GM12878 (cell line): ENCODE measurements around the gene TXNRD1. TPM values are rescaled to one million over a fixed set of nuclear protein-coding genes. Genes with fewer than 3 reads are reported as not detected.

Experiments
- ATAC-seq: fragments of 200-7000 bp; cut with Tn5 transposase; 3 replicates; pipeline ENCODE4 v1.9.1; 2020; ENCODE audit warnings: mild to moderate bottlenecking, moderate library complexity
- BruUV-seq: library from RNA; stranded (reverse); fragments of 400-500 nt; replicated peaks from 2 replicates; lab custom pipeline; 2021; lab: Mats Ljungman, UMichigan
- CTCF ChIA-PET: fragments of 300-600 bp; sonication (Branson Sonifier 250); formaldehyde crosslinking; extraction: SDS; loops from one replicate; lab custom pipeline; 2021; ENCODE audit warnings: inconsistent platforms; lab: Yijun Ruan, JAX
- POLR2A ChIA-PET: fragments of 350-600 bp; formaldehyde crosslinking; extraction: SDS; loops from one replicate; lab custom pipeline; 2021; ENCODE audit warnings: inconsistent platforms; lab: Charles Lee
- RAD21 ChIA-PET: fragments of 300-600 bp; sonication (Branson Sonifier 250); formaldehyde crosslinking; loops from one replicate; lab custom pipeline; 2023; ENCODE audit warnings: antibody characterized with exemption; ENCODE audit not compliant: unreplicated experiment; lab: Charles Lee
- SMC1A ChIA-PET: fragments of 300-600 bp; sonication (Branson Sonifier 250); formaldehyde crosslinking; loops from one replicate; lab custom pipeline; 2023; ENCODE audit not compliant: unreplicated experiment, uncharacterized antibody; lab: Charles Lee
- DNase-seq: peaks from one replicate; pipeline ENCODE4 v3.0.0-alpha.2; 2011; ENCODE audit warnings: low read depth, low spot score
- FAIRE-seq: peaks from 3 replicates; lab custom pipeline; 2011; peaks lifted over from hg19 to GRCh38; lab: Jason Lieb, UNC
- H2AFZ ChIP-seq: 2 replicates; pipeline ENCODE4 v1.6.0; 2011; ENCODE audit warnings: low read depth, low read length, control low read depth; ENCODE audit not compliant: control insufficient read depth
- H3K27ac ChIP-seq: 2 replicates; pipeline ENCODE4 v1.5.1; 2011; ENCODE audit warnings: control low read depth; ENCODE audit not compliant: control insufficient read depth, insufficient read depth
- H3K27me3 ChIP-seq, 2 experiments: replicated peaks in 1 of 2; 2 replicates each; pipeline versions ENCODE4 v1.6.0 to v1.6.1; 2011; ENCODE audit warnings: low read length in 1 of 2; ENCODE audit not compliant: control insufficient read depth in 2 of 2, insufficient read depth in 2 of 2
- H3K36me3 ChIP-seq, 2 experiments: 2 replicates each; pipeline ENCODE4 v1.5.1; 2011; ENCODE audit warnings: low read length in 1 of 2; ENCODE audit not compliant: control insufficient read depth in 2 of 2, insufficient read depth in 2 of 2
- H3K4me1 ChIP-seq: 2 replicates; pipeline ENCODE4 v1.6.1; 2011; ENCODE audit warnings: mild to moderate bottlenecking, low read length, moderate library complexity, mixed read lengths; ENCODE audit not compliant: control insufficient read depth, insufficient read depth
- H3K4me2 ChIP-seq: 2 replicates; pipeline ENCODE4 v1.6.0; 2011; ENCODE audit warnings: control low read depth; ENCODE audit not compliant: control insufficient read depth, insufficient read depth
- H3K4me3 ChIP-seq: fragments of 200-600 bp; sonication (generic); 2 replicates; pipeline ENCODE4 v1.5.1; 2016
- H3K79me2 ChIP-seq: 2 replicates; pipeline ENCODE4 v1.6.0; 2011; ENCODE audit warnings: low read length; ENCODE audit not compliant: control insufficient read depth, insufficient read depth
- H3K9ac ChIP-seq: 2 replicates; pipeline ENCODE4 v1.8.0; 2011; ENCODE audit warnings: low read length, control low read depth, mixed read lengths; ENCODE audit not compliant: control insufficient read depth, insufficient read depth
- H3K9me3 ChIP-seq: replicated peaks from 3 replicates; pipeline ENCODE4 v1.5.1; 2011; ENCODE audit warnings: mild to moderate bottlenecking, low read length; ENCODE audit not compliant: control insufficient read depth, insufficient read depth
- H4K20me1 ChIP-seq: 2 replicates; pipeline ENCODE4 v1.6.0; 2011; ENCODE audit not compliant: control insufficient read depth, insufficient read depth
- ASH2L ChIP-seq: fragments of 300-600, 200-600 bp; sonication (generic); IDR thresholded peaks from 2 replicates; pipeline ENCODE4 v1.6.1; 2017; ENCODE audit warnings: low read depth, mild to moderate bottlenecking, borderline replicate concordance
- BCL11A ChIP-seq: IDR thresholded peaks from 2 replicates; pipeline ENCODE4 v1.6.1; 2011; ENCODE audit warnings: low read depth, low read length
- CBFB ChIP-seq: IDR thresholded peaks from 2 replicates; pipeline ENCODE4 v1.6.1; 2016; ENCODE audit warnings: antibody characterized with exemption, low read depth
- CBX5 ChIP-seq: sonication (generic); IDR thresholded peaks from 2 replicates; pipeline ENCODE4 v1.6.1; 2016; ENCODE audit warnings: low read depth, moderate library complexity, mild to moderate bottlenecking, inconsistent platforms
- ELK1 ChIP-seq: IDR thresholded peaks from 2 replicates; pipeline ENCODE4 v1.6.1; 2012; ENCODE audit warnings: low read depth, low read length, improper control_type of control experiment
- FOS ChIP-seq: IDR thresholded peaks from 3 replicates; pipeline ENCODE4 v1.6.1; 2011; ENCODE audit warnings: borderline replicate concordance; ENCODE audit not compliant: insufficient read length; ENCODE audit errors: extremely low read depth
- NFYA ChIP-seq: IDR thresholded peaks from 2 replicates; pipeline ENCODE4 v1.6.1; 2011; ENCODE audit warnings: low read depth, mild to moderate bottlenecking, low read length, improper control_type of control experiment, borderline replicate concordance
- PAX8 ChIP-seq: fragments of 450-650 bp; IDR thresholded peaks from 2 replicates; pipeline ENCODE4 v1.6.1; 2017; ENCODE audit warnings: mild to moderate bottlenecking, moderate library complexity
- SKIL ChIP-seq: fragments of 450-650 bp; IDR thresholded peaks from 2 replicates; pipeline ENCODE4 v1.6.1; 2017; ENCODE audit warnings: mild to moderate bottlenecking, low read depth, inconsistent platforms; ENCODE audit not compliant: poor library complexity, severe bottlenecking
- TCF12 ChIP-seq: IDR thresholded peaks from 2 replicates; pipeline ENCODE4 v1.6.1; 2011; ENCODE audit warnings: low read depth, mild to moderate bottlenecking, low read length
- YY1 ChIP-seq: IDR thresholded peaks from 2 replicates; pipeline ENCODE4 v1.6.1; 2011; ENCODE audit warnings: low read depth, mild to moderate bottlenecking, low read length
- ZBTB4 ChIP-seq: fragments of 450-650 bp; formaldehyde crosslinking; IDR thresholded peaks from 2 replicates; pipeline ENCODE4 v1.4.0; 2022; ENCODE audit warnings: mild to moderate bottlenecking, moderate library complexity
- ZNF592 ChIP-seq: fragments of 450-650 bp; IDR thresholded peaks from 2 replicates; pipeline ENCODE4 v1.6.1; 2017; ENCODE audit warnings: mild to moderate bottlenecking, moderate library complexity
- WGBS: methylation state at CpG from one replicate; pipeline ENCODE4 v1.1.6; 2016; ENCODE audit warnings: low lambda C conversion rate; ENCODE audit not compliant: insufficient replicate concordance, insufficient coverage; ENCODE audit errors: missing lambda C conversion rate; 5-methylcytosine and 5-hydroxymethylcytosine counted together
- in situ Hi-C: fragments of 300-500 bp; cut with MboI; formaldehyde crosslinking; loops from 9 replicates; pipeline ENCODE4 v1.14.3; 2018; ENCODE audit warnings: mixed read lengths
- intact Hi-C: fragments of 100-400 bp; cut with micrococcal nuclease; formaldehyde crosslinking; loops from one replicate; pipeline ENCODE4 v1.14.2; 2022; ENCODE audit not compliant: unreplicated experiment
- polyA plus RNA-seq, 11 experiments: library from polyadenylated mRNA; depleted of rRNA in 4 of 11; unstranded in 6 of 11; stranded (reverse) in 5 of 11; fragments of >200 nt; fragmentation: Nextera tagmentation in 4 of 11; fragmentation: Illumina TruSeq in 1 of 11; extraction: Ambion mirVana in 4 of 11; extraction: Trizol in 1 of 11; gene quantifications; 1 replicate in 1 of 11; 2 replicates in 10 of 11; pipeline versions ENCODE4 v1.2.1 to v1.2.3, GENCODE V29; 2011 to 2016; ENCODE audit warnings: inconsistent platforms in 2 of 11, missing spikeins in 2 of 11, low read depth in 1 of 11
- total RNA-seq, 4 experiments: library from RNA; depleted of rRNA in 3 of 4; stranded (reverse); fragments of >200 nt in 3 of 4; fragmentation: Illumina TruSeq in 1 of 4; extraction: Trizol in 1 of 4; gene quantifications; 2 replicates each; pipeline versions ENCODE4 v1.2.1 to v1.2.3, GENCODE V29; 2013 to 2021

Gene TXNRD1
- total and polyA plus RNA-seq, 10 of the 15 experiments (the other 5 are each of a cell fraction or from before 2014, with no cell fraction given), result 52.6 to 84.6 (median 67.8) TPM

GRCh38 chr12:104212516-104212915, 3.1 kb upstream of the TXNRD1 start:
- POLR2A ChIA-PET, result no interaction called here
- Histone ChIP-seq H3K9me3 (no peaks in the 10 kb centered on the region), H3K4me2 (no peak overlapping the region), H3K9ac (no peak overlapping the region), H2AFZ (no peak overlapping the region), H3K36me3 (no peaks in the 10 kb centered on the region), H3K79me2 (no peaks in the 10 kb centered on the region), H4K20me1 (no peaks in the 10 kb centered on the region), H3K4me3 (no peak overlapping the region), H3K27ac (no peak overlapping the region), H3K4me1 (no peaks in the 10 kb centered on the region), H3K27me3 (no peaks in the 10 kb centered on the region)
- TF ChIP-seq SKIL (no peak), ZNF592 (no peak), CBFB (no peak), TCF12 (no peak), ASH2L (no peak), BCL11A (no peak), PAX8 (no peak), NFYA (no peak), FOS (no peak), YY1 (no peak), CBX5 (no peak), ELK1 (no peak), ZBTB4 (CRISPR knock-in tag) (no peak)
- ATAC-seq (no peak), FAIRE-seq (no peak), DNase-seq (no peak)
- no TSS peak for BruUV-seq
- CTCF ChIA-PET, result no interaction called here
- WGBS, result 79% methylated on average over 4 of the region's 4 CpGs
- SMC1A ChIA-PET, result no interaction called here
- intact Hi-C loops, result no loop called here
- RAD21 ChIA-PET, result interaction anchor here (0.7 kb wide), 1 partner anchor 369 kb away, joined by 4 read pairs; no protein-coding TSS in a partner anchor
- in situ Hi-C loops, result no loop called here
